NB4 (cell line): ENCODE data around the gene MYBPHL.

Experiments used
- MYC ChIP-seq: IDR thresholded peaks from 2 replicates; pipeline ENCODE4 v1.6.1; 2011; ENCODE audit warnings: low read depth, low read length
- POLR2A ChIP-seq: IDR thresholded peaks from 2 replicates; pipeline ENCODE4 v1.6.1; 2011; ENCODE audit warnings: mild to moderate bottlenecking; ENCODE audit not compliant: insufficient read length; ENCODE audit errors: extremely low read depth
- TF ChIP-seq, protein P1 (sequence below): IDR thresholded peaks from one replicate; pipeline ENCODE4 v1.5.1; 2012; ENCODE audit warnings: low read depth, low read length
- TF ChIP-seq, protein P2 (sequence below): IDR thresholded peaks from 2 replicates; pipeline ENCODE4 v1.6.1; 2011; ENCODE audit warnings: low read depth, low read length

DNA sequence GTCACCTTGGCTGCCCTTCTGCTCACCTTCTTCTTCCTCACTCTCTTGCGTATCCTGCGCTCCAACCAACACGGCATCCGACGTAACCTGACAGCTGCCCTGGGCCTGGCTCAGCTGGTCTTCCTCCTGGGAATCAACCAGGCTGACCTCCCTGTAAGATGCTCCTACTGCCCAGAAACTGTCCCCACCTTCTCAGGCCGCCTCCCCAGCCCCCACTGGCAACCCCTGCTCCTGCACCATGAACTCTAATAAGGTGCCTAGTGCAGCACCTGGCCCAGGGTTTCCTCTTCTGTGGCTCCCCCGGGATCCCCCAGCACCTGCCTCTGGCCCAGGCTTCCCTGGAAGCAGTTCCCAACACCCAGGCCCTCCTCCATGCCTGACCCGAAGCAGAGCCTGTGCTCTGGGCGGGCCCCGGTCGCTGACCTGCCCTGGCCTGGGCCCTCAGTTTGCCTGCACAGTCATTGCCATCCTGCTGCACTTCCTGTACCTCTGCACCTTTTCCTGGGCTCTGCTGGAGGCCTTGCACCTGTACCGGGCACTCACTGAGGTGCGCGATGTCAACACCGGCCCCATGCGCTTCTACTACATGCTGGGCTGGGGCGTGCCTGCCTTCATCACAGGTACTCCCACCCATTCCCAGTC, 36.7 kb downstream of the MYBPHL start:
- TF ChIP-seq POLR2A: no peak
- TF ChIP-seq, protein P1, sequence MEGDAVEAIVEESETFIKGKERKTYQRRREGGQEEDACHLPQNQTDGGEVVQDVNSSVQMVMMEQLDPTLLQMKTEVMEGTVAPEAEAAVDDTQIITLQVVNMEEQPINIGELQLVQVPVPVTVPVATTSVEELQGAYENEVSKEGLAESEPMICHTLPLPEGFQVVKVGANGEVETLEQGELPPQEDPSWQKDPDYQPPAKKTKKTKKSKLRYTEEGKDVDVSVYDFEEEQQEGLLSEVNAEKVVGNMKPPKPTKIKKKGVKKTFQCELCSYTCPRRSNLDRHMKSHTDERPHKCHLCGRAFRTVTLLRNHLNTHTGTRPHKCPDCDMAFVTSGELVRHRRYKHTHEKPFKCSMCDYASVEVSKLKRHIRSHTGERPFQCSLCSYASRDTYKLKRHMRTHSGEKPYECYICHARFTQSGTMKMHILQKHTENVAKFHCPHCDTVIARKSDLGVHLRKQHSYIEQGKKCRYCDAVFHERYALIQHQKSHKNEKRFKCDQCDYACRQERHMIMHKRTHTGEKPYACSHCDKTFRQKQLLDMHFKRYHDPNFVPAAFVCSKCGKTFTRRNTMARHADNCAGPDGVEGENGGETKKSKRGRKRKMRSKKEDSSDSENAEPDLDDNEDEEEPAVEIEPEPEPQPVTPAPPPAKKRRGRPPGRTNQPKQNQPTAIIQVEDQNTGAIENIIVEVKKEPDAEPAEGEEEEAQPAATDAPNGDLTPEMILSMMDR: no peak
- TF ChIP-seq, protein P2, sequence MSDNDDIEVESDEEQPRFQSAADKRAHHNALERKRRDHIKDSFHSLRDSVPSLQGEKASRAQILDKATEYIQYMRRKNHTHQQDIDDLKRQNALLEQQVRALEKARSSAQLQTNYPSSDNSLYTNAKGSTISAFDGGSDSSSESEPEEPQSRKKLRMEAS: no peak
- TF ChIP-seq MYC: no peak
